SK-N-DZ (cell line): ENCODE measurements around the gene CPS1.

Experiments used
- DNase-seq: peaks from one replicate; pipeline ENCODE4 v3.0.0-alpha.2; 2015; ENCODE audit warnings: low spot score

Gene CPS1

DNA sequence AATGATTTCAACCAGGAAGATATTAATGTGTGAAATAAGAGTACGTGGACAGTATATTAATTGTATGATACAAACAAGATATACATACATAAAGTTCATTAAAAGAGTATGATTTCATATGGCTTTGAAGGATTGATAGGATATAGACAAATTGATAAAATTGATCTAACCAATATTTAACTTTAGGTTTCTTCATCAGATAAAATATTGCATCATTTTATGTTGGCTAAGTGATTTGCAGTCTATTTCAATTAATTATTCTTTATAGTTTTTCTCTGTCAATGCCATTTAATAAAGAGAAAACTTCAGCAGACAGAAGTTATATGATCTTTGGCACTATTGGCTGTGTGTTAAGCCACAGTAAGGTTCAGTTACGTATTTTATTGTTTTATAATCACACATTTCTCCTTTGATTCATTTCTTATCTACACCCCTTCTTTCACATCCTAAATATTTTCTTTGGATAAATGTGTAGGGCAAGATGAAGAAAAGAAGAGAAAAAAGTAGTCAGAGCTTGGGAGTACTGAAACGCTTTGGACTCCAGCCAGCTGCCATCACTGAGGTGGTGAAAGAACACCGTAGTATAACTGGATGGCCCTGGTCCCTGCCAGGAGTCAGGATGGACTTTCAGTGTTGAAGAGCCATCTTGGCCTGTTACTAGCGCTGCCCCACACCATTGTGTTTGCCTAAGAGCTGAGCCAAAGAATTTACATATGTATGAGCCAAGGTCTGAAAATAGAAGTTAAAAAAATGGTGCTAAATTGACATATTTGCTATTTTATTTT is 9.8 kb upstream of the CPS1 start:
- DNase-seq: no peak

DNA sequence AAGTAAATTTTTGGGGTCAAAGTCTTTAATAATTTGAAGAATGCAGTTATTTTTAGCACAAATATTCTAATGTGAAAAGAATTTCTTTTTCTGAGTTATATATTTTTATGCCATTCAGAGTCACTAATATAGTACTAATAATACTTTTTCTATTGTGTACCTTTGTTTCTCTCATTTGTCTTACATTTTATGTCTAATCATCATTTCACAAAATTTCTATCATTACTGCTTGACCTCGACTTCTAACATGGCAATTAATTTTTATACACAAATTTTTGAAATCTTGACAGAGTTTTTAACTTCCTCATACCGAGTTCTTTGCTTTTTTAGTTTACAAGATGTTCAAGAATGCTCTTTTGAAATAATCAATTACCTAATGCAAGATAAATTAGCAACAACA is 8.4 kb upstream of the CPS1 start:
- DNase-seq: no peak

DNA sequence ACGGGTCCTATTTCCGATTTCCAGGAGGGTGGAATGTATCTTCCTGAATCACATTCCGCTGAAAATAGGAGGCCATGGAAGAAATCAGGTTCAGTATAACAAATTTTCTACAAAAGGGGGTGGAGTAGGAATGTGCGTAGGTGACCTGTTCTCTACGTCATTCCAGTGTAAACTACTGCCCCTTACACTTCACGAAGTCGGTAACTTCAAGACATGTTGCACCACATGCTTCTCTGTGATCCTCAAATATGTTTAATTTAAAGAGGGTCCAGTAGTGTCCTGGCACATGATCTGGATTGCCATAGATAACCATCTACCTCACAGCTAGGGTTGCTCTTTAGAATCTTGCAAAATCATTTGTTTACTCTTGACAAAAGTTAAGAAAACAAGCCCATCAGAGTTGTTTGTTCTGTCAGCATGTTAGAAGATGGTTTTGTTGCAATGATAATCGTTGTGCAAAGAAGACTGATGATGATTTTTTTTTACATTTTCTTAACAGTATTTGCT is 7.5 kb upstream of the CPS1 start:
- no peak for DNase-seq

DNA sequence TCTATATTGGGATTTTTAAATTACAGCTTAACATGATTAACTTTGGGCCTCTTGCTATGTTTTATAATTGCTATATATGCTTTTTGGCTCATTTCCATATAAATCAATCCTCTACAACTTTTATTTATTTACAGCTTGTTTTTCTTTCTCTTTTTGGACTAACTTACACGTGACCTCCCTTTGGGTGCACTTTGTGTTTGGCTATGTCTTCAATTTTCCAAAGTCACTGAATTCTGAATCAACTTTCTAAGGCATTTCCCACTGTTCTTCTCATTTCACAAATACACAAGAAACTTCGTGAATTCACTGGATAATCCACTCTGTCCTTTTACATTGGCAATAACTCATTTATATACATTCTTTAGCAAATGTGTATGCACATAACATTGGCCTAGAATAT is 5.4 kb upstream of the CPS1 start:
- no peak for DNase-seq

DNA sequence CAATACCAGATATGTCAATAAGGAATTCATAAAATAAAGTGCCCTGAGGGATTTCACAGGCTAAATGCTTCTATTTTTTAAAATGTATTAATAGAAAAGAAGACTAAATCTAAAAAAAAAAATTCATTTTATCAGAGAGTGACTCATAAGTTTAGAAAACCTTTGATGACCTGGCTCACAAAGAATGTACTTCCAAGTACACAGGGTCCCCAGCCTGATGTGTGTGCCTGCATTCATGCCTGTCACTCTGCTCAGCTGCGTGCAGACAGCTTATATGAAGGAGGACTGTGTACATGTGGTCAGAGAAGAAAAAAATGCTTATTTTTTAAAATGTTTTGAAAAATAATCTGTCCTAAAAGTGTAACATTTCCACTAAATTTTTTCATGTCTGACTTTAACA is 3.0 kb upstream of the CPS1 start:
- DNase-seq: no peak

DNA sequence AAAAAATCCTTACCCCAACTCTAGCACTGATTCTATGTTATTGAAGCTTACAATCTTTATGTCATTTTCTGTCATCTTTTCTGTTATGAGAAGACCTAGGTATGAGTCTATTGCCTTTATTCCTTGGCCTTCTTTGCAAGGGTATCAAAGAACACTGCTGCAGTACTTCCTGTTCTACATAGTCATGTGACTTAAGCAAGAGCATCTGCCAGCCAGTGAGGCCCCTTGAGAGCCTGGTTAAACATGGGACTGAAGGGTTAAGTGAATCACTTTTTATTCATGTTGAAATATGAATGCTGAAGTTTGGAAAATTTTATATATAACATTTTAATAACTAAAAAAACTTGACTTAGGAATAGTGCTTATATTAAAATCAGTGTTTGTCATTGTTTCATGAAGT is 844 bp upstream of the CPS1 start:
- no peak for DNase-seq

DNA sequence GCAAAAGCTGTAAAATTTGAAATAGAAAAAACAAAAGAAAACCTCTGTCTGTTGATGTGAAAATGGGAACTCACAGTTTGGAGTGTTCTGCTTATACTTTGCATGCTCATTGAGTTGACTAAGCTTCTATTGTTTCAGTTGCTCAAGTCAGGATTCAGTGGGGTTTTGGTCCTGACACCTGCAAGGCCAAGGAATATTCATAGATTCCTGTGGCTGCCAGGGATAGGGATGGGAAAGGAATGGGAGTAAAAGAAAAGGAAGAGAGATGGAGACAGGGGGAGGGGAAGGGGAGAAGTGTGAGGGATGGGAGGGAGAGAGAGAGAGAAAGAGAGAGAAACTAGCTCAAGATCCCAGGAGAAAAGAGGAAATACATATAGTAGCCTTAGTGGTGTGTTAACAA is 1.3 kb downstream of the CPS1 start:
- DNase-seq: no peak

GRCh38 chr2:210558708-210559107 is 2.3 kb downstream of the CPS1 start:
- no peak for DNase-seq

DNA sequence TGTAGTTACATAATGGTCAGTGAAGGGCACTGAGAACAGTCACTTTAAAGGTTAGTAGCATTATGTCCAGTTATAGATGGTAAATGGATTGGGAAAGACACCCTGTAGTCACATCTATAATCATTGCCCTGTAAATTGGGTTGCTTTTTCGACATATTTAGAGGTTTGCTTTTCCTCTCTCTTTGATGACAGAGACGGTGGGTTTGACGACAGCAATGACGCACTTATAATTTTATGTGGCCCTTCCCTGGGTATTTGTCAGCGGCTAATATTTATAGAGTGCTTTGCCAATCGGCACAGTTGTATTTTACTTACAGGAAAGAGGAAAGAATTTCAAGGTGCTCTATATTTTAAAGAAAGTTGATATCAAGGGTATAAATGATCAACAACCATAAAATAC is 2.8 kb downstream of the CPS1 start:
- DNase-seq: no peak

- DNase-seq: no peak
These were observed 5.1 kb downstream of the CPS1 start for GRCh38 chr2:210561475-210561874.

GRCh38 chr2:210562091-210562490 is 5.7 kb downstream of the CPS1 start:
- no peak for DNase-seq

DNA sequence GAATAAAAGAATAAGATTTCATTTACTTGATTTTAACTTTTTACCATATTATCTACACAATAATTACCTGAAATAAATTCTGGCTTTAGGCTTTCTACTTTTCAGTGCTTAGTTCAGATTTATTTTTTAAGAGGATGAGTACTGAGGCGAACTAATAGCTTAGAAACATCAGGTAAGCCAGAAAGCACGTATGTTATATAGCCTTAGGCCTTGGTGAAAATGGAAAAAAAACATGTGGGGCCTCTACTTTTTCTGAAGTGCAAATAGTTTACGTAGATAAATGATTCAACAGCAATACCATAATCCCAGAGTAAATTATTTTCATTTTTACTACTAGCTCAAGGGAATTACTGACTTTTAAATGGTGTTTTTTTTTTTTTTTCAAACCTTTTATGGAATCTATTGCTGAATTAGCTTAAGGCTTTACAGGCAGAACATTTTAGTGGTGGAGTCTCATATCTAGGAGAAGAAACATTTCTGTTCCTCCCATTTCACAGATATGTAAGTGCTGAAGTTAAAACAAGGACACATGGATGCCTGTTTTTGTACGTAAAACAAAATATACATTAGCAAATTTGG is 6.2 kb downstream of the CPS1 start:
- DNase-seq: no peak

GRCh38 chr2:210567279-210567678 is 10.9 kb downstream of the CPS1 start:
- DNase-seq: no peak

DNA sequence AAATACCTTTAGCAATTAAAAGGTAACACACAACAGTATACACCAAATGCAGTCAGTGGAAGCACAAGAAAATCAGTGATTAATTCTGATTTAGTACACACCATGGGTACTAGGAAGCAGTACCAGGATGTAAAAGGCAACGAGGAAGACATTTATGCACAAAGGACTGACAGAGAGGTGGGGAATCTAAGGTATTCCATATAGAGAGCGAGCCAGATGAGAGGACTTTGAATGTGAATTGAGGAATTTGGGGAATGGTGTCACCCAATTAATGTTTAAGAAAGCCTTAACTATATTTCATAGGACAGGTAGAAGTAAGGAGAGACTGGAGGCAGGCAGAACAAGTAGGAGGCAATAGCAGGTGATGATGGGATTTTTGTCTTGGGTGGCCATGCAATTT is 11.7 kb downstream of the CPS1 start:
- DNase-seq: no peak

- DNase-seq: peak; percentile 46
These were observed 21.1 kb downstream of the CPS1 start for GRCh38 chr2:210577263-210578071.

- no peak for DNase-seq
These were observed 28.4 kb downstream of the CPS1 start for GRCh38 chr2:210584834-210585233.

GRCh38 chr2:210586381-210586780 is 30.0 kb downstream of the CPS1 start:
- DNase-seq: no peak

GRCh38 chr2:210591663-210592062 is 35.3 kb downstream of the CPS1 start:
- DNase-seq: no peak

GRCh38 chr2:210592726-210593125 is 36.3 kb downstream of the CPS1 start:
- no peak for DNase-seq

DNA sequence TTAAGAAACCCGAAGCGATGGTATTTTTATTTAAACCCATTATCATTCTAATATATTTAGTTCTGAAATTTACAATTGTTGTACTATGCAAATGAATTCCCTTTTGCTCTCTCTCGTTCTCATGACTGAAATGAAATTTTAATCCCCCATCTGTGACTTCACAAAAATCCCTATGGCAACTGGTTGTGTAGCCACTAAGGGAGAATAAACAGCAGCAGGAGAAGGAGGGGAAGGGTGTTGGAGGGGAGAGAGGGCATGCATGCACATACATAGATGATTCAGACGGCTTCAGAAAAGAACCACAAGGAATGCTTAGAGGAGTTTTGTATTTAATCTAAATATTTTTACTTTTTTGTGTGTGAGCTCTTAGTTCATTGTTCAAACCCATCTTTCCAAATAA is 36.8 kb downstream of the CPS1 start:
- DNase-seq: no peak

GRCh38 chr2:210598219-210598618 is 41.8 kb downstream of the CPS1 start:
- DNase-seq: no peak

GRCh38 chr2:210599476-210599875 is 43.1 kb downstream of the CPS1 start:
- no peak for DNase-seq

DNA sequence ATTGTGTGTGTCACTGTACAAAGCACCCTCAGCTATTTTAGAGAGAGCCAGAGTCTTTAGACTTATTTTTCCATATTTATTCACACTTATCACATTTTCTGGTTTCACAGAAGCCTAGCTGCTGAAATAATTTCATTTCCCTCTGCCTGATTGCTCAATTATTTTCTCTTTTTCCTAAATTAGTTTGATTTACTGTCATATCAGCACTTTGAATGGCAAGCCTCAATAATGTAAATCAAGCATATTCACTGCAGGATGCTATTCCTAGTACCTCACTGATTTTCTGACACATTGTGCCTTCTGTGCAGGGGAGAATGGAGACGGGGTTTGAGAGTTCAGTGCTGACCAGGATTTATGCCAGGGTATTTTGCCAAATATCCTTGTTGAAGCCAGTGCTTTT is 48.3 kb downstream of the CPS1 start:
- no peak for DNase-seq
